Measurements from ENCODE around the gene BBS9. TPM values are rescaled to one million over a fixed set of nuclear protein-coding genes. Genes with fewer than 3 reads are reported as not detected.

The BBS9 gene
- total RNA-seq, 2 experiments from 2014 or later, result 8.9 to 10.1 TPM

GRCh38 chr7:33597181-33597580, 467.8 kb downstream of the BBS9 start:
- ChIA-PET CTCF (interaction anchor here (0.6 kb wide), 1 partner anchor 10 kb away, joined by 3 read pairs; no protein-coding TSS in a partner anchor), POLR2A (no interaction called here)
- no peaks in the 10 kb centered on the region for H3K27me3 Mint-ChIP-seq
- H3K27ac Mint-ChIP-seq, result no peak overlapping the region
- H3K4me1 Mint-ChIP-seq, result no peaks in the 10 kb centered on the region
- no peak for DNase-seq
- H3K36me3 Mint-ChIP-seq (ENCODE audit: low read depth), result no peaks in the 10 kb centered on the region
- no peak overlapping the region for H3K4me3 Mint-ChIP-seq
- peaks cover 4% of the 10 kb centered on the region for H3K9me3 Mint-ChIP-seq

DNA sequence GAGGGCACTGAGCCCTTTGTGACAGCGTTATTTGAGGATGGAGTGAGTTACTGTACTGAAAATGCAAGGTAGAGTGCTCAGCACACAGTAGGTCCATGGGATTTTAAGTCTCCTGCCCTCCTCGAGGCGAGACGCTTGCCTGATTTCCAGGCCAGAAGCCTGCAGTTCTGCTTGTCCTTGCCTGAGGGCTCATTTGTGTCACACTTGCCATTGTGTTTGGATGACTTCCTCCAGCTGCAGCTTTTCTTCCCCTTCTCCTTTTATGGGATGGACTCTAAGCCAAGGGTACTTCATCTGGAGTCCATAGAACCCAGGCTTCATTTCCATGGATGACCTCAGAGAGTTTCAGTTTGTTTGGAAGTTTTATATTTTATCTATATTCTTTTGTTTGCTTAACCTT, 471.7 kb downstream of the BBS9 start:
- Mint-ChIP-seq H3K27ac (no peak overlapping the region), H3K4me1 (no peaks in the 10 kb centered on the region), H3K36me3 (ENCODE audit: low read depth) (no peaks in the 10 kb centered on the region), H3K9me3 (no peaks in the 10 kb centered on the region), H3K27me3 (no peaks in the 10 kb centered on the region), H3K4me3 (no peak overlapping the region)
- POLR2A ChIA-PET, result no interaction called here
- DNase-seq, result no peak
- CTCF ChIA-PET, result no interaction called here

GRCh38 chr7:33601884-33602283, 472.5 kb downstream of the BBS9 start:
- POLR2A ChIA-PET, result no interaction called here
- Mint-ChIP-seq H3K4me1 (no peaks in the 10 kb centered on the region), H3K4me3 (no peak overlapping the region), H3K27ac (no peak overlapping the region), H3K9me3 (no peaks in the 10 kb centered on the region), H3K36me3 (ENCODE audit: low read depth) (peaks cover under 1% of the 10 kb centered on the region), H3K27me3 (no peaks in the 10 kb centered on the region)
- CTCF ChIA-PET, result no interaction called here
- DNase-seq, result no peak

DNA sequence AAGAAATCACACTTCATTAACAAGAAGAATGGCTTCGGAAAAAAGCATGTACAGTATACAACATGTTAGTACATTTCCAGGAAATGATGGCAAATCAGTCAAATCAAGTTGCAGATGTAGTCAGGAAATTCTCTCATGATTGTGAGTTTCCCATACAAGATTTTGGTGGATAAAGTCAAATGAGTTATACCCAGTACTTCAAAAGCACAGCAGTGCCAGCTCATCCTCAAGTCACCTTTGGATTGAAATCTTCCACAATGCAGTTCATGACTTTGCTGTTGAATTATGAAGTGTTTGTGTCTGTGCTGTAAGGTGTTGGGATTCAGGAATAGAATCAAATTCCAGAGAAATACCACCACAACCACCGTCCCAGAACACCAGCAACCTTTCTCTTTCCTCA, 474.7 kb downstream of the BBS9 start:
- no peak for DNase-seq
- Mint-ChIP-seq H3K36me3 (ENCODE audit: low read depth) (peaks cover 1% of the 10 kb centered on the region), H3K4me3 (no peak overlapping the region), H3K27ac (no peak overlapping the region), H3K4me1 (no peaks in the 10 kb centered on the region), H3K9me3 (no peaks in the 10 kb centered on the region), H3K27me3 (no peaks in the 10 kb centered on the region)
- POLR2A ChIA-PET, result no interaction called here
- CTCF ChIA-PET, result no interaction called here

GRCh38 chr7:33610918-33611317, 481.6 kb downstream of the BBS9 start:
- Mint-ChIP-seq H3K36me3 (ENCODE audit: low read depth) (peaks cover 1% of the 10 kb centered on the region), H3K27me3 (no peaks in the 10 kb centered on the region), H3K4me3 (no peak overlapping the region), H3K27ac (no peak overlapping the region), H3K4me1 (no peaks in the 10 kb centered on the region), H3K9me3 (peaks cover 5% of the 10 kb centered on the region)
- ChIA-PET POLR2A (no interaction called here), CTCF (no interaction called here)
- DNase-seq, result no peak

DNA sequence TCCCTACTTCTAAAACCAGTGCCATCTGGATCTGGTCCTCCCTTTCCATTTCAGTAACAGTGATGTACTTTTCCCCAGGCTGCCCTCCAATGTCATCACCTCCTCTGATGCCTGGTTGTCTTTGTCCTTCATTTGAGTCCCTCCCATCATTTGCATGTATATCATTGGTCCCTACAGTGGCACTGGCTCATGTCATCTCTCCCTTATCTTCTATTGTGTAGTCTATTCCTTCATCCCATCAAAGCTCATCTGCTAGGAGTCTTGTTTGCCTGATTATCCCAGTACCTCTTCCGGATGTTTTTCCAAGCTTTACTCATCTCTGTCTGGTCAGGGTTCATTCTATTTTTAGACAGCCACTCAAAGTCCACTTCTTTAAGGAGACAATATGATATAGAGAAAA, 483.1 kb downstream of the BBS9 start:
- POLR2A ChIA-PET, result interaction anchor here (0.5 kb wide), 1 partner anchor 81 kb away, joined by 4 read pairs; no protein-coding TSS in a partner anchor
- no peaks in the 10 kb centered on the region for H3K4me1 Mint-ChIP-seq
- DNase-seq, result no peak
- peaks cover 5% of the 10 kb centered on the region for H3K9me3 Mint-ChIP-seq
- CTCF ChIA-PET, result no interaction called here
- H3K27me3 Mint-ChIP-seq, result no peaks in the 10 kb centered on the region
- H3K36me3 Mint-ChIP-seq (ENCODE audit: low read depth), result no peaks in the 10 kb centered on the region
- no peak overlapping the region for H3K27ac Mint-ChIP-seq
- H3K4me3 Mint-ChIP-seq, result no peak overlapping the region

DNA sequence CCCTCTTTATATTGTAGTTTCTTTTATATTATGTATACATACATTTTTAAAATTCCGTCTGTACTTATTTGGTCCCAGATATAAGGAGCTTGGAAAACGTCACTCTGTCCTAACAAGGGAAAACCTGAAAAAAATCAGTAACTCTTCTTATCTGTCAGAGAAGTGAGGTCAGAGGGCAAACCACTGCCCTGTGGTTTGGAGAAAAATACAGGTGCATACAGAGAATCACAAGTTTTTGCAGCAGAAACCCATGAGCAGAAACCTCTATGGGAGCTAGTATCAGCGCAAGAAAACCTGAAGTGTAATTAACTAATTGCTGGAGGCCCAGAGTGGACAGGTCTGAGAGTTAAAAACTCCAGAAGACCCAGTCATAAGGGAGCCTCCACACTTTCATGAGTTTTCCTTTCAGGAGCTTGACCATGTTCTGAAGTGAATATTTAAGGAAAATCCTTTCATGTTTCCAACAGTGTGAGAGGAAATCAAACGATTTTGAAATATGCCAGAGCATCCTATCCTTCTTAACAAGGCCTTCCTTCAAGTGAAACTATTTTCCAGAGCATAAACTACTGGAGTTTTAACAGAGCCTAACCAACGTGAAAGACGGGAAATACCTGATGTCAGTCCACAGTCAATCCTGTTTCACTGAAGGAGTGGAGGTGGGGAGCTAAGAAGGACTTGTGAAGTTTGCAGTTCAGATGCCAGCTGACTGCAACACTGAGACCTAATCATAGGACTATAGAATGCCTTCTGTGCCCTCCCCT, 485.2 kb downstream of the BBS9 start:
- H3K4me1 Mint-ChIP-seq, result no peaks in the 10 kb centered on the region
- H3K9me3 Mint-ChIP-seq, result peaks cover 5% of the 10 kb centered on the region
- POLR2A ChIA-PET, result no interaction called here
- CTCF ChIA-PET, result no interaction called here
- no peak overlapping the region for H3K4me3 Mint-ChIP-seq
- DNase-seq, result no peak
- no peak overlapping the region for H3K27ac Mint-ChIP-seq
- no peaks in the 10 kb centered on the region for H3K36me3 Mint-ChIP-seq (ENCODE audit: low read depth)
- H3K27me3 Mint-ChIP-seq, result no peaks in the 10 kb centered on the region

DNA sequence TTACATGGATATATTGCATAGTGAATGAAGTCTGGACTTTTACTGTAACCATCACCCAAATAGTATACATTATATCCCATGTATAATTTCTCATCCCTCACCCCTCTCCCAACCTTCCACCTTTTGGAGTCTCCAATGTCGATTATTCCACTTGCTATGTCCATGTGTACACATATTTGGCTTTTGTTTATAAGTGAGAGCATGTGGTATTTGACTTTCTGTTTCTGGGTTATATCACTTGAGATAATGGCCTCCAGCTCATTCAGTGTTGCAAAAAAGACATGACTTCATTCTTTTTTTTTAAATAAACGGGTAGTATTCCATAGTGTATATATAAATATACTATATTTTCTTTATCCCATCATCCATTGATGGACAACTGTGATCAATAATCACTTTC, 487.4 kb downstream of the BBS9 start:
- Mint-ChIP-seq H3K27ac (no peak overlapping the region), H3K4me3 (no peak overlapping the region), H3K36me3 (ENCODE audit: low read depth) (no peaks in the 10 kb centered on the region), H3K9me3 (peaks cover 5% of the 10 kb centered on the region), H3K27me3 (no peaks in the 10 kb centered on the region), H3K4me1 (no peaks in the 10 kb centered on the region)
- ChIA-PET POLR2A (no interaction called here), CTCF (no interaction called here)
- no peak for DNase-seq

GRCh38 chr7:33619264-33619663, 489.9 kb downstream of the BBS9 start:
- Mint-ChIP-seq H3K4me1 (no peaks in the 10 kb centered on the region), H3K36me3 (ENCODE audit: low read depth) (no peaks in the 10 kb centered on the region), H3K4me3 (no peak overlapping the region), H3K27ac (no peak overlapping the region), H3K27me3 (no peaks in the 10 kb centered on the region), H3K9me3 (peaks cover 5% of the 10 kb centered on the region)
- DNase-seq, result no peak
- ChIA-PET CTCF (no interaction called here), POLR2A (no interaction called here)

DNA sequence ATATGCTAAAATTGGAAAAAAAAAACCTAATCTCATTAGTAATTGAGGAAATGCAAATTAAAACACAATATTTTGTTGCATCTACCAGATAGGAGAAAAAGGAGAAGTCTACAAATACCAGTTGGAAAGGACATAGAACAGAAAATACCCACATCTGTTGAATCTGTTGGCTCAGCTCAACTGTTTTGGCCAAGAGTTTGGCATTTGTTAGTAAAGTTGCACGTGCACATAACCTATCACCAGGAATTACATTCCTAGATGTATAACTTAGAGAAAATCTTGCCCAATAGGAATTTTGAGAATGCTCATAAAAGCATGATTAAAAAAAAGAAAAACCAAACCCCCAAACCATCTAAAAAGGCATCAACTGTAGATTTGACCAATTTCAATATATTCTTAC, 493.9 kb downstream of the BBS9 start:
- no peaks in the 10 kb centered on the region for H3K27me3 Mint-ChIP-seq
- DNase-seq, result no peak
- ChIA-PET POLR2A (no interaction called here), CTCF (no interaction called here)
- no peaks in the 10 kb centered on the region for H3K4me1 Mint-ChIP-seq
- peaks cover 5% of the 10 kb centered on the region for H3K9me3 Mint-ChIP-seq
- H3K4me3 Mint-ChIP-seq, result no peak overlapping the region
- H3K36me3 Mint-ChIP-seq (ENCODE audit: low read depth), result no peaks in the 10 kb centered on the region
- no peak overlapping the region for H3K27ac Mint-ChIP-seq

GRCh38 chr7:33624215-33624614, 494.9 kb downstream of the BBS9 start:
- POLR2A ChIA-PET, result no interaction called here
- Mint-ChIP-seq H3K27ac (no peak overlapping the region), H3K4me3 (no peak overlapping the region), H3K36me3 (ENCODE audit: low read depth) (no peaks in the 10 kb centered on the region), H3K27me3 (no peaks in the 10 kb centered on the region), H3K9me3 (peaks cover 5% of the 10 kb centered on the region), H3K4me1 (no peaks in the 10 kb centered on the region)
- no peak for DNase-seq
- CTCF ChIA-PET, result no interaction called here

- H3K27ac Mint-ChIP-seq, result no peak overlapping the region
- H3K4me3 Mint-ChIP-seq, result no peak overlapping the region
- CTCF ChIA-PET, result no interaction called here
- H3K27me3 Mint-ChIP-seq, result no peaks in the 10 kb centered on the region
- no peaks in the 10 kb centered on the region for H3K4me1 Mint-ChIP-seq
- no peak for DNase-seq
- peaks cover 5% of the 10 kb centered on the region for H3K9me3 Mint-ChIP-seq
- H3K36me3 Mint-ChIP-seq (ENCODE audit: low read depth), result no peaks in the 10 kb centered on the region
- POLR2A ChIA-PET, result no interaction called here
These were observed 497.5 kb downstream of the BBS9 start for GRCh38 chr7:33626869-33627268.

GRCh38 chr7:33627741-33628140, 498.4 kb downstream of the BBS9 start:
- Mint-ChIP-seq H3K4me1 (no peaks in the 10 kb centered on the region), H3K9me3 (peaks cover 5% of the 10 kb centered on the region), H3K4me3 (no peak overlapping the region), H3K27me3 (no peaks in the 10 kb centered on the region), H3K36me3 (ENCODE audit: low read depth) (no peaks in the 10 kb centered on the region), H3K27ac (no peak overlapping the region)
- CTCF ChIA-PET, result no interaction called here
- POLR2A ChIA-PET, result no interaction called here
- no peak for DNase-seq

- DNase-seq, result no peak
- CTCF ChIA-PET, result no interaction called here
- H3K27me3 Mint-ChIP-seq, result no peaks in the 10 kb centered on the region
- peaks cover 5% of the 10 kb centered on the region for H3K9me3 Mint-ChIP-seq
- no peaks in the 10 kb centered on the region for H3K36me3 Mint-ChIP-seq (ENCODE audit: low read depth)
- H3K4me3 Mint-ChIP-seq, result no peak overlapping the region
- H3K27ac Mint-ChIP-seq, result no peak overlapping the region
- POLR2A ChIA-PET, result no interaction called here
- no peaks in the 10 kb centered on the region for H3K4me1 Mint-ChIP-seq
These were observed 499.5 kb downstream of the BBS9 start for GRCh38 chr7:33628894-33629293.

All from activated CD4-positive, alpha-beta T cell treated with anti-CD3 and anti-CD28 coated beads, Interleukin-2, amount 10 ng/mL, durations not matched to agents 7 days and 5 days (primary cell).